HepG2 (cell line): ENCODE measurements around the gene TEDC2. TPM values are rescaled to one million over a fixed set of nuclear protein-coding genes. Genes with fewer than 3 reads are reported as not detected.
"Not testable (repeated sequence)": the region's sequence is repeated elsewhere in the genome, so short reads cannot be mapped to it uniquely, and the experiment has no call there.

Experiments
- ATAC-seq: fragments of 200-7000 bp; cut with Tn5 transposase; 3 replicates; pipeline ENCODE4 v1.9.1; 2020; ENCODE audit warnings: mild to moderate bottlenecking, moderate library complexity
- BruUV-seq: library from RNA; stranded (reverse); fragments of 400-500 nt; replicated peaks from 2 replicates; lab custom pipeline; 2021; lab: Mats Ljungman, UMichigan
- CTCF ChIA-PET: fragments of 300-600 bp; formaldehyde crosslinking; extraction: SDS; loops from one replicate; lab custom pipeline; 2021; ENCODE audit warnings: low total read pairs, inconsistent platforms, low intra/inter-chr PET ratio; lab: Yijun Ruan, JAX
- POLR2A ChIA-PET: fragments of 350-600 bp; sonication (Branson Sonifier 250); formaldehyde crosslinking; loops from one replicate; lab custom pipeline; 2020; ENCODE audit warnings: antibody characterized with exemption, inconsistent platforms; lab: Yijun Ruan, JAX
- DNase-seq: peaks from one replicate; pipeline ENCODE4 v3.0.0-alpha.2; 2015; ENCODE audit warnings: low spot score
- FAIRE-seq: peaks from 3 replicates; lab custom pipeline; 2011; peaks lifted over from hg19 to GRCh38; lab: Jason Lieb, UNC
- H2AFZ ChIP-seq: one replicate; pipeline ENCODE4 v1.6.1; 2011; ENCODE audit warnings: low read length, inconsistent platforms
- H3K27ac ChIP-seq: fragments of 300-600 bp; 3 replicates; pipeline ENCODE4 v1.8.0; 2011; ENCODE audit warnings: mixed run types, mild to moderate bottlenecking, mixed read lengths, low read length, inconsistent platforms; ENCODE audit not compliant: insufficient read depth; ENCODE audit errors: extremely low read length
- H3K27me3 ChIP-seq, 2 experiments: fragments of 200-600 bp in 1 of 2; 2 replicates in 1 of 2; 3 replicates in 1 of 2; pipeline versions ENCODE4 v1.6.0 to v1.8.0; 2011; ENCODE audit warnings: low read length in 2 of 2, mild to moderate bottlenecking in 2 of 2, moderate library complexity in 2 of 2, inconsistent platforms in 1 of 2; ENCODE audit not compliant: insufficient read depth in 2 of 2, control insufficient read depth in 1 of 2
- H3K36me3 ChIP-seq, 2 experiments: fragments of 200-600 bp in 1 of 2; replicated peaks in 1 of 2; 2 replicates in 1 of 2; 3 replicates in 1 of 2; pipeline versions ENCODE4 v1.5.1 to v1.8.0; 2011; ENCODE audit warnings: low read length in 2 of 2, inconsistent platforms in 1 of 2; ENCODE audit not compliant: insufficient read depth in 2 of 2, control insufficient read depth in 1 of 2
- H3K4me1 ChIP-seq: 2 replicates; pipeline ENCODE4 v1.5.1; 2012; ENCODE audit warnings: low read length, inconsistent platforms; ENCODE audit not compliant: insufficient read depth
- H3K4me2 ChIP-seq: 2 replicates; pipeline ENCODE4 v1.6.0; 2011; ENCODE audit warnings: low read depth, low read length, inconsistent platforms
- H3K4me3 ChIP-seq, 3 experiments: fragments of 200-600 bp in 1 of 3; sonication (generic), shearing (Covaris generic) in 1 of 3; replicated peaks in 1 of 3; 2 replicates each; pipeline ENCODE4 v1.5.1; 2011 to 2016; ENCODE audit warnings: low read length in 3 of 3, inconsistent platforms in 2 of 3, low read depth in 2 of 3, mild to moderate bottlenecking in 2 of 3, control low read depth in 1 of 3, mixed read lengths in 1 of 3; ENCODE audit not compliant: insufficient read depth in 1 of 3
- H3K79me2 ChIP-seq: one replicate; pipeline ENCODE4 v1.6.1; 2011; ENCODE audit warnings: low read length, inconsistent platforms; ENCODE audit not compliant: insufficient read depth
- H3K9ac ChIP-seq: 2 replicates; pipeline ENCODE4 v1.6.0; 2011; ENCODE audit warnings: mild to moderate bottlenecking, low read depth, low read length, inconsistent platforms; ENCODE audit not compliant: insufficient read depth
- H3K9me3 ChIP-seq: 2 replicates; pipeline ENCODE4 v1.5.1; 2012; ENCODE audit warnings: mild to moderate bottlenecking, low read length
- H4K20me1 ChIP-seq: 2 replicates; pipeline ENCODE4 v1.6.0; 2011; ENCODE audit warnings: inconsistent platforms, mild to moderate bottlenecking, low read length, moderate library complexity; ENCODE audit not compliant: insufficient read depth
- GATA4 ChIP-seq: sonication (generic); IDR thresholded peaks from 2 replicates; pipeline ENCODE4 v1.6.1; 2016; ENCODE audit warnings: antibody characterized with exemption, low read depth, borderline replicate concordance
- ZEB1 ChIP-seq: IDR thresholded peaks from 2 replicates; pipeline ENCODE4 v1.6.1; 2012; ENCODE audit warnings: mild to moderate bottlenecking, low read depth, inconsistent platforms; ENCODE audit not compliant: insufficient replicate concordance
- ZNF17 ChIP-seq: sonication (generic); formaldehyde crosslinking; IDR thresholded peaks from 2 replicates; pipeline ENCODE4 v1.5.0; 2020; ENCODE audit warnings: mild to moderate bottlenecking, missing genetic modification reagents
- ZNF562 ChIP-seq: sonication (generic); formaldehyde crosslinking; IDR thresholded peaks from 2 replicates; pipeline ENCODE4 v1.8.0; 2022; ENCODE audit warnings: missing genetic modification reagents, borderline replicate concordance
- ZNF770 ChIP-seq: sonication (generic); formaldehyde crosslinking; IDR thresholded peaks from 2 replicates; pipeline ENCODE4 v1.5.0; 2020; ENCODE audit warnings: mild to moderate bottlenecking, missing genetic modification reagents
- WGBS: methylation state at CpG from one replicate; pipeline ENCODE4 v1.1.6; 2017; ENCODE audit warnings: low lambda C conversion rate; 5-methylcytosine and 5-hydroxymethylcytosine counted together
- in situ Hi-C: cut with HindIII; loops from 2 replicates; pipeline ENCODE4 v1.10.0; 2017; ENCODE audit warnings: low pct_unique_long_range_greater_than_20kb; ENCODE audit not compliant: extremely low pct_ligation_motif_present
- intact Hi-C: fragments of 100-400 bp; cut with micrococcal nuclease; formaldehyde crosslinking; loops from one replicate; pipeline ENCODE4 v1.10.0; 2022; ENCODE audit not compliant: unreplicated experiment
- polyA plus RNA-seq, 8 experiments: library from polyadenylated mRNA; depleted of rRNA in 3 of 8; stranded (reverse) in 7 of 8; unstranded in 1 of 8; fragments of >200 nt; fragmentation: Illumina TruSeq in 4 of 8; extraction: Trizol in 4 of 8; gene quantifications; 2 replicates each; pipeline versions ENCODE4 v1.2.1 to v1.2.3, GENCODE V29; 2011 to 2016; ENCODE audit warnings: low read depth in 4 of 8, missing spikeins in 1 of 8, mixed read lengths in 1 of 8; ENCODE audit not compliant: insufficient read depth in 1 of 8
- total RNA-seq, 5 experiments: library from RNA; depleted of rRNA; stranded (reverse); fragments of >200 nt; fragmentation: Illumina TruSeq; extraction: Trizol; gene quantifications; 2 replicates each; pipeline ENCODE4 v1.2.3, GENCODE V29; 2016; ENCODE audit warnings: low read depth in 1 of 5

Gene TEDC2
- total and polyA plus RNA-seq, 2 of the 13 experiments (the other 11 are each of a cell fraction or from before 2014, with no cell fraction given): 6.2 to 24.4 TPM

GRCh38 chr16:2439598-2439997, 20.3 kb upstream of the TEDC2 start:
- no peak for ATAC-seq
- H3K4me2 ChIP-seq: no peak overlapping the region
- no peaks in the 10 kb centered on the region for H3K9me3 ChIP-seq
- intact Hi-C loops (no loop called here), in situ Hi-C loops (no loop called here)
- H2AFZ ChIP-seq: no peak overlapping the region
- whole genome bisulfite sequencing: 95% methylated on average over 9 of the region's 11 CpGs
- no peak overlapping the region for H3K27ac ChIP-seq
- DNase-seq: no peak
- H4K20me1 ChIP-seq: no peaks in the 10 kb centered on the region
- no peaks in the 10 kb centered on the region for H3K4me1 ChIP-seq
- H3K9ac ChIP-seq: no peak overlapping the region
- BruUV-seq: no TSS peak
- ChIA-PET POLR2A (no interaction called here), CTCF (no interaction called here)
- no peaks in the 10 kb centered on the region for H3K27me3 ChIP-seq
- H3K79me2 ChIP-seq: no peaks in the 10 kb centered on the region
- no peak for TF ChIP-seq ZNF17 (CRISPR knock-in tag)
- TF ChIP-seq ZEB1: no peak
- no peak for TF ChIP-seq GATA4
- TF ChIP-seq ZNF562: no peak
- H3K4me3 ChIP-seq: no peak overlapping the region
- no peak for FAIRE-seq
- H3K36me3 ChIP-seq: peaks cover 31 to 46% of the 10 kb centered on the region in 2 experiments; a peak in 4 of 5 replicates

- 0 out of 2 replicates have a peak, but pooled peaks have one; percentile 11 for TF ChIP-seq ZNF770 (CRISPR knock-in tag)
- H3K27ac ChIP-seq, DNase-seq, ATAC-seq, BruUV-seq, H2AFZ ChIP-seq, CTCF ChIA-PET, H3K4me1 ChIP-seq, H3K27me3 ChIP-seq, H3K9me3 ChIP-seq, FAIRE-seq, in situ Hi-C loops, H3K4me3 ChIP-seq, H3K9ac ChIP-seq, POLR2A ChIA-PET, H3K79me2 ChIP-seq, intact Hi-C loops, H4K20me1 ChIP-seq, H3K4me2 ChIP-seq: not testable (repeated sequence)
- H3K36me3 ChIP-seq: peaks cover 27 to 51% of the 10 kb centered on the region in 2 experiments; a peak in 4 of 5 replicates
- WGBS: 94% methylated on average over 15 of the region's 15 CpGs
Observed at GRCh38 chr16:2441143-2441804, 18.6 kb upstream of the TEDC2 start.
